Measurements from ENCODE around the gene GSTM2.
"Not testable (repeated sequence)": the region's sequence is repeated elsewhere in the genome, so short reads cannot be mapped to it uniquely, and the experiment has no call there.

The GSTM2 gene

GRCh38 chr1:109685399-109685798 lies 17.5 kb downstream of the GSTM2 start:
- DNase-seq: not testable (repeated sequence)

GRCh38 chr1:109685890-109686289 lies 18.0 kb downstream of the GSTM2 start:
- not testable (repeated sequence) for DNase-seq

- not testable (repeated sequence) for DNase-seq
Measured at GRCh38 chr1:109687109-109687508, 19.3 kb downstream of the GSTM2 start.

GRCh38 chr1:109687641-109688499 lies 20.0 kb downstream of the GSTM2 start, which contains the start of gene GSTM1:
Gene GSTM1, plus strand, starts transcription at chr1:109687817. Its CDS starts 57 bp downstream, at chr1:109687874.
- DNase-seq: no peak

- DNase-seq: no peak
Measured at GRCh38 chr1:109689844-109690405, 22.1 kb downstream of the GSTM2 start.

GRCh38 chr1:109691759-109692158 lies 23.9 kb downstream of the GSTM2 start:
- no peak for DNase-seq

- not testable (repeated sequence) for DNase-seq
Measured at GRCh38 chr1:109694400-109694799, 26.5 kb downstream of the GSTM2 start.

- DNase-seq: not testable (repeated sequence)
Measured at GRCh38 chr1:109695138-109695537, 27.3 kb downstream of the GSTM2 start.

GRCh38 chr1:109697066-109697465 lies 29.2 kb downstream of the GSTM2 start:
- DNase-seq: no peak

- DNase-seq: not testable (repeated sequence)
Measured at GRCh38 chr1:109697861-109698260, 30.0 kb downstream of the GSTM2 start.

GRCh38 chr1:109702940-109703339 lies 35.1 kb downstream of the GSTM2 start:
- DNase-seq: not testable (repeated sequence)

GRCh38 chr1:109704173-109704572 lies 36.3 kb downstream of the GSTM2 start:
- DNase-seq: no peak

GRCh38 chr1:109705411-109705810 lies 37.6 kb downstream of the GSTM2 start:
- no peak for DNase-seq

GRCh38 chr1:109708949-109709348 lies 41.1 kb downstream of the GSTM2 start:
- not testable (repeated sequence) for DNase-seq

- DNase-seq: not testable (repeated sequence)
Measured at GRCh38 chr1:109709822-109710221, 42.0 kb downstream of the GSTM2 start.

- DNase-seq: not testable (repeated sequence)
Measured at GRCh38 chr1:109711593-109712320, 43.9 kb downstream of the GSTM2 start, which contains the start of gene GSTM5. Gene GSTM5, plus strand, starts transcription at chr1:109712251. Its CDS starts 62 bp downstream, at chr1:109712313.

GRCh38 chr1:109712321-109712864 lies 44.5 kb downstream of the GSTM2 start:
- no peak for DNase-seq

GRCh38 chr1:109713636-109714035 lies 45.8 kb downstream of the GSTM2 start:
- no peak for DNase-seq

- no peak for DNase-seq
Measured at GRCh38 chr1:109714661-109715372, 47.0 kb downstream of the GSTM2 start.

- no peak for DNase-seq
Measured at GRCh38 chr1:109716121-109716520, 48.3 kb downstream of the GSTM2 start.

GRCh38 chr1:109716570-109717090 lies 48.8 kb downstream of the GSTM2 start:
- DNase-seq: no peak

- no peak for DNase-seq
Measured at GRCh38 chr1:109717729-109718128, 49.9 kb downstream of the GSTM2 start.

Measured in amniotic stem cell (primary cell).